Right ventricle myocardium inferior (tissue), 1 donor: ENCODE measurements around the gene DKK3. TPM values are rescaled to one million over a fixed set of nuclear protein-coding genes. Genes with fewer than 3 reads are reported as not detected.
A peak's percentile ranks its signal among the peaks of the same experiment; 100 is the strongest.
"Not testable (repeated sequence)": the region's sequence is repeated elsewhere in the genome, so short reads cannot be mapped to it uniquely, and the experiment has no call there.

Experiments used
- ATAC-seq: fragments of 200-7000 bp; cut with Tn5 transposase; one replicate; pipeline ENCODE4 v1.9.1; 2020; ENCODE audit warnings: mild to moderate bottlenecking, moderate library complexity
- DNase-seq: peaks from one replicate; pipeline ENCODE4 v3.0.0; 2021; ENCODE audit errors: missing footprints
- intact Hi-C: fragments of 100-400 bp; cut with DNase I; formaldehyde crosslinking; loops from one replicate; pipeline ENCODE4 v1.11.0; 2022
- total RNA-seq: library from RNA; stranded (reverse); fragmentation: NEBNext Ultra II Directional; extraction: Animal tissue kit (Norgen Biotek cat#: 25700); gene quantifications from one replicate; pipeline ENCODE4 v1.2.1, GENCODE V29; 2021
- donor health status: DM: no; HTN: yes; CAD: no; lungs with severe emphysema.

DKK3 gene
- total RNA-seq, 1 donor from 2014 or later, result 515 TPM

- ATAC-seq, result no peak
- intact Hi-C loops, result loop anchor here (5.0 kb wide), 1 partner anchor 55 kb away; no protein-coding TSS in a partner anchor
Observed at GRCh38 chr11:12042215-12042676, 33.8 kb upstream of the DKK3 start.

GRCh38 chr11:12040719-12041118, 32.3 kb upstream of the DKK3 start:
- intact Hi-C loops, result loop anchor here (5.0 kb wide), 1 partner anchor 53 kb away; no protein-coding TSS in a partner anchor
- DNase-seq, ATAC-seq: not testable (repeated sequence)

More at GRCh38 chr11:12042215-12042676, 33.8 kb upstream of the DKK3 start:
- DNase-seq, result no peak

- ATAC-seq (no peak), DNase-seq (no peak)
- intact Hi-C loops, result no loop called here
Observed at GRCh38 chr11:12032968-12033367, 24.5 kb upstream of the DKK3 start.

GRCh38 chr11:12031856-12032544, 23.6 kb upstream of the DKK3 start:
- DNase-seq, result no peak
- no peak for ATAC-seq
- intact Hi-C loops, result no loop called here

- intact Hi-C loops, result no loop called here
- no peak for DNase-seq
Observed at GRCh38 chr11:12029738-12030363, 21.4 kb upstream of the DKK3 start.

GRCh38 chr11:12029119-12029518, 20.7 kb upstream of the DKK3 start:
- ATAC-seq, result no peak
- intact Hi-C loops, result no loop called here

More at GRCh38 chr11:12029738-12030363, 21.4 kb upstream of the DKK3 start:
- no peak for ATAC-seq

GRCh38 chr11:12028303-12028702, 19.9 kb upstream of the DKK3 start:
- intact Hi-C loops, result no loop called here
- ATAC-seq, result peak; percentile 51

More at GRCh38 chr11:12029119-12029518, 20.7 kb upstream of the DKK3 start:
- no peak for DNase-seq

GRCh38 chr11:12026331-12027211, 18.1 kb upstream of the DKK3 start:
- ATAC-seq (no peak), DNase-seq (no peak)
- intact Hi-C loops, result no loop called here

More at GRCh38 chr11:12028303-12028702, 19.9 kb upstream of the DKK3 start:
- no peak for DNase-seq

- ATAC-seq (no peak), DNase-seq (no peak)
- intact Hi-C loops, result no loop called here
Observed at GRCh38 chr11:12024254-12024926, 16.0 kb upstream of the DKK3 start.

- ATAC-seq (no peak), DNase-seq (no peak)
- intact Hi-C loops, result no loop called here
Observed at GRCh38 chr11:12023015-12023414, 14.6 kb upstream of the DKK3 start.

- no peak for ATAC-seq
- no peak for DNase-seq
- intact Hi-C loops, result no loop called here
Observed at GRCh38 chr11:12020546-12020945, 12.1 kb upstream of the DKK3 start.

GRCh38 chr11:12019866-12020416, 11.5 kb upstream of the DKK3 start:
- no peak for DNase-seq
- intact Hi-C loops, result loop anchor here (1.0 kb wide), 1 partner anchor 26 kb away; no protein-coding TSS in a partner anchor
- peak; percentile 82 for ATAC-seq

GRCh38 chr11:12019337-12019736, 10.9 kb upstream of the DKK3 start:
- ATAC-seq (peak; percentile 37), DNase-seq (no peak)
- intact Hi-C loops, result loop anchor here (1.0 kb wide), 1 partner anchor 25 kb away; no protein-coding TSS in a partner anchor

GRCh38 chr11:12017865-12018453, 9.5 kb upstream of the DKK3 start:
- peak; percentile 61 for ATAC-seq
- intact Hi-C loops, result no loop called here
- no peak for DNase-seq

GRCh38 chr11:12017243-12017678, 8.8 kb upstream of the DKK3 start:
- intact Hi-C loops, result no loop called here
- ATAC-seq, result peak; percentile 20
- DNase-seq, result no peak

GRCh38 chr11:12016246-12016645, 7.8 kb upstream of the DKK3 start:
- no peak for ATAC-seq
- intact Hi-C loops, result no loop called here
- no peak for DNase-seq

- ATAC-seq, result no peak
- intact Hi-C loops, result no loop called here
- DNase-seq, result no peak
Observed at GRCh38 chr11:12015486-12015885, 7.1 kb upstream of the DKK3 start.

GRCh38 chr11:12013781-12014180, 5.4 kb upstream of the DKK3 start:
- ATAC-seq (no peak), DNase-seq (no peak)
- intact Hi-C loops, result no loop called here
